Left cardiac atrium (tissue), 4 donors: ENCODE measurements around the gene RHOBTB1. TPM values are rescaled to one million over a fixed set of nuclear protein-coding genes. Genes with fewer than 3 reads are reported as not detected.
A peak's percentile ranks its signal among the peaks of the same experiment; 100 is the strongest.

Experiments
- ATAC-seq, 2 donors: fragments of 200-7000 bp; cut with Tn5 transposase; one replicate each; pipeline ENCODE4 v1.9.1; 2020; ENCODE audit warnings: mild to moderate bottlenecking in 2 of 2, moderate library complexity in 2 of 2
- DNase-seq: peaks from one replicate; pipeline ENCODE4 v3.0.0-alpha.2; 2020
- intact Hi-C, 2 donors: fragments of 100-400 bp; cut with DNase I; formaldehyde crosslinking; loops; one replicate each; pipeline versions ENCODE4 v1.14.1 to v1.15.1; 2022 to 2023
- total RNA-seq, 2 donors: library from RNA; stranded (reverse); fragmentation: NEBNext Ultra II Directional; extraction: Animal tissue kit (Norgen Biotek cat#: 25700); gene quantifications; one replicate each; pipeline ENCODE4 v1.2.1, GENCODE V29; 2021
- donor health status: DM: no; HTN: yes; CAD: no.
- donor health status: DM: no; HTN: yes; CAD: no; lungs with severe emphysema.
- donor health status: DM: yes; HTN: yes; CAD: no.
- donor health status: Dilated cardiomyopathy.

Gene RHOBTB1
- total RNA-seq, 2 donors from 2014 or later: 9.5 to 14.1 TPM

DNA sequence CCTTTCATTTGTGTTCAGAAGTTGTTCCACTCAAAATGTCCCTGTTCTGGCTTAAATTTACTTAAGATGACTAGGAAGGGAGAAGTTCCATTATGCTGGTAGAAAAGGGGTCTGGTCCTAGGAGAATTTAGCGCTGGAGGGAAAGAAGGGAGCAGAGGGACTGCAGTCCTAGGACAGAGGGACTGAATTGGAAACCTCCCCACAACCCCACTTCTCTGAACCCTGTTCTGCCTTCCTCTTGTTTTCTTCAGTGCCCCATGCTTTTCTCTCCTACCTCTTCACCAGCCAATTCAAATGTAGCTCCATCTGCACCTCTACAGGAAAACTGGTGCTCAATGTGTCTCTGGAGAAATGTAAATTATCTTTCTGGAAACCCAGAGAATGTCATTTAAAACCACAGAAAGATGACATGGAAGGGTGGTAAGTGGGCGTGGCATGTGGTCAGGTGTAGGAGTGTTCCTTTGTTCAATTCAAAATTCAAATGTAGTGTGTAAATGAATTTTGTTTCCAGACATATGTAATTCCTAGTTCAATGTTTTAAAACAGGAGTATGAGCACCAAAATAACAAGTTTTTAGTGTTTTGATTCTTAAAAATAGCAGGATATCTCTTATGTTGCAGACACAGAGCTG, 24.0 kb upstream of the RHOBTB1 start:
- no peak for ATAC-seq

DNA sequence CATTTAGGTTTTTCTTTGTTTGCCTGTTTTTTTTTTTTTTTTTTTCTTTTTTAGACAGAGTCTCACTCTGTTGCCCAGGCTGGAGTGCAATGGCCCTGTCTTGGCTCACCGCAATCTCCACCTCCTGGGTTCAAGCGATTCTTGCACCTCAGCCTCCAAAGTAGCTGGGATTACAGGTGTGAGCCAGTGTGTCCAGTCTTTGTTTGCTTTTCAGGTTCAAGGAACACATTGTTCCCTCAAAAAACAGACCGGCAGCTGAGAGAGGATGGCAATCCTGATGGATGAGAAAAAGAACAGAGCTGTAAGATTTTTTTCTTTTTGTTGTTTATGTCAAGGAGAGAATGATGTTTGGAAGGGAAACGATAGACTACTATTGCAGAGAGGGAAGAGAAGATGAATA, 23.3 kb upstream of the RHOBTB1 start:
- intact Hi-C loops: loop anchor here in 1 of 2 donors (10.0 kb wide), 1 partner anchor 318 kb away; no protein-coding TSS in a partner anchor
- DNase-seq (no peak), ATAC-seq (no peak)

More for the DNA sequence above, 24.0 kb upstream of the RHOBTB1 start:
- no peak for DNase-seq
- intact Hi-C loops: loop anchor here in 1 of 2 donors (10.0 kb wide), 1 partner anchor 317 kb away; no protein-coding TSS in a partner anchor

DNA sequence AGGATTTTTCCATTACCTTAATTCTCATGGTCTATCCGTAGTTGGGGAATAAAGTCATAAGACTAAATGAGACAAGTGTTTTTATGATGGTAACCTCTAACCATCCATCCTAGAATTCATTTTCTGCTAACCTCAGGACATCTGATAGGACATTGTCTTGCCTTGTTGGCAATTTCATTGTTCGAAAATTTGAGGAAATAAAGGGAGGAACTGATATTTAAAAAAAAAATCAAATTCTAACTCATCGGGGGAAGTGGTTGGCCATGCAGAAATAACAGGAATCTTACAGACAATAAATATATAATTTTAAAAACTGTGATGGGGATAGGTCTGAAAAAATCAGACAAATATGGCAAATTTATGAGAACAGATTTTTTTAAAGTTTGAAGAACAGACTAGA, 21.7 kb upstream of the RHOBTB1 start:
- DNase-seq: no peak
- intact Hi-C loops: loop anchor here in 1 of 2 donors (2.0 to 10.0 kb wide), 2 partner anchors 149 to 319 kb away; no protein-coding TSS in a partner anchor
- ATAC-seq: no peak

DNA sequence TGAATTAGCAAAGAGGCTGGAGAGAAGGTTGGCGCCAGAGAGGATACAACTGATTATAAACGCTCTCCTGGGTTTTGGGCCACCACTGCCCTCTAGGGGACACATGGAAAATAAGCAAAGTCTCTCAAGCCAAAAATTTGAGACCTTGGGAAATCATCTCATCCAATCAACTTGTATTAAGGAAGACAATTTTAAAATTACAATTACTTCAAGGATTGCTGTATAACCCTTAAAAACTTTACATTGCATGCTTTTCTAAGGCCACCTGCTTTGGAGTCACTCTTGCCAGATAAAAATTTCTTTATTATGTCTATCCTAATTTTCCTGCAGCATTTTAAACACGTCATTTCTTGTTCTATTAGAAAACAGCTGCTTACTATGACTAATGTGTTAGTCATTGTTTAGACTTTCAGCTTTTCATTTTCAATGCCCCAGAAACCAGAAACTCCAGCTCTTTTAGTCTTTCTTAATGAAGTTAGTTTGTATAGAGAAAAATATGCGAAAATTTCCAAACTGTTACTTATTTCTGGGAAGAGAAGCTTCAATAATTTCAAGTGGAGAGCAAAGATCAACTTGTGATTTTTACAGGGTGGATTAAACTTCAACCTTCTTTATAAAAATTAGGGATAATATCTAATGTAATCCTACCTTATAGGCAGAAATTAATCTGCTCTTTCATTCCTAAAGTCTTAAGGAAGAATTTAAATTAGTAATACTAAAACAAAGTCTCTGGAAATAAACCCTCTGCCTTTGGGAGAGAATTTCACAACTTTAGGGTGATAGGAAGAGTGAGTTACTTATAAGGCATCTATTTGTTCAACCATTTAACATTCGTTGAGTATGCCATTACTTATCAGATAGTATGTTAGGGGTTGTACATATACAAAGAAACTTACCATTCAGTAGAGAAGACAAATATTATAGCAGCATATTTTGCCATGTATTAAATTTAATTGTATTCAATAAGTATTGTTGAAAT, 20.6 kb upstream of the RHOBTB1 start:
- ATAC-seq (peak; percentile 91 to 92), DNase-seq (peak; percentile 70)

DNA sequence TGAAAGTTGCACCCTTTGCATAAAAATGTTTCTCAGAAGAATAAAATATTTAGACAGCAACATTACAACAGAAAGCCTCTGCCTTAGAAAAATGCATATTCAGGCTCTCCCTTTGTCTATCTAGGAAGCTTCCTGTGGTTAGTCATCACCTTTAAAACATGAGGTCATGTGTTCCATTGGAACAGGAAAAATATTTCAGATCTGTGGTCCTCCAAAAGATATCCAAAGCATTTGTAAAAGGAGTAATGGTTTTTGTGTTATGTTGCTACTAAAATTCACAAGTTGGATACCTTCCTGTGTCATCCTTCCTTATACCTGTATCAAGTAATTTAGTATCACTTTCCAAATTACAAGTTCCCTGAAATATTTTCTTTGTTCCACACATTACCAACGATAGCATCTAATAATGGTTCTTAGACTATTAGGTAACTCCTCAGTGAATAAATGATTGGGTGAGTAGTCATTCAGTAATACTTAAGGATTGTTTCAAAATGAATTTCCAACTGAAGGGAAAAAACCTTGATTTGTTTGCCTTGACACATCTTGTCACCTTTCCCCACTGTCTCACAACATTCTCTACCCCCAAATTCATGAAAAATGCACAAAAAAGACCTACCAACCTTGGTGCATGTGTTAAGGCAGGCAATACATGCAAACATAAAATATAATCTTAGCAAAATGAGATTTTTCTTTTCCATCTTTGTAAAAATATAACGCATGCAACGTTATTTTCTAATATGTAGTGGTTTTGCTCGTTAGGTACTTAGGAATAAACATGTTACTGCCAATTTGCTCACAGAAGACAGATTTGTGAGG, 19.7 kb upstream of the RHOBTB1 start:
- DNase-seq (no peak), ATAC-seq (peak in 1 of 2 donors; percentile 70)
- intact Hi-C loops: loop anchor here (2.0 to 10.0 kb wide), 4 partner anchors 81 to 321 kb away; no protein-coding TSS in a partner anchor

More for the DNA sequence above, 20.6 kb upstream of the RHOBTB1 start:
- intact Hi-C loops: loop anchor here (2.0 to 10.0 kb wide), 4 partner anchors 82 to 320 kb away; no protein-coding TSS in a partner anchor

DNA sequence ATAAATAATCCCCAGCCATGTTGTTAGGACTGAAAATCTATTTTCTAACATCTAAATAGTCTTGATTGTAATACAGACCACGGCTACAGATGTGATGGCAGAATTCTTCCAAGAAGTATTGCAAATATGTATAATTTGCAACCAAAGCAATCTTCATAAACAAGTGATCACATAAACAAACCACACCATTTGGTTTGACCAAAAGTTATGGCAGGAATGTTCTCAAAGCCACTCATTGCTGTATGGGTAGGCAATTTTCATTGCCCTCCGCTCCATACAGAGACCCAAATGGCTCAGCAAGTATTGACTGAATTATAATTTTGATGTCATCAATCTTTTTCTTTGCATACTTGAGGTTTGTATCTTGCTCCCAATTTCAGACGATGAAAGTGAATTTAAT, 19.0 kb upstream of the RHOBTB1 start:
- DNase-seq (no peak), ATAC-seq (no peak)

DNA sequence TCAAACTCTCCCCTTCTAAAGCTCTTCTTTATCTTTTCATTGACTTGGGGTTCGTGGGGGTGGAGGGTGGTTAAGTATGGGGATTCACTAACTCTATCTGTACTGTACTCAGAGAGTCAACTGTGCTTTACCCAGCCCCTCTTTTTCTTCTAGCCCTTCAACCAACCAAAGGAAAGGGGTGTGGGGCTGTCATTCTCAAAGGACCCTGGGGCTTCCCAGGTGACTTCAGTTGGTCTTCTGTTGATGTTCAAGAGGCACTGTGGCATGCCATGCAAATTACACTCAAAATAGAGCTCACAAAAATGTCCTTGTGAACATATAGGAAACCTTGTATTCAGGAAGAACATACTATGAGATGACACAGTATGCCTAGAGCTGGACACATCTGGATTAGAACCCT, 16.9 kb upstream of the RHOBTB1 start:
- intact Hi-C loops: loop anchor here (5.0 to 10.0 kb wide), 3 partner anchors 79 to 324 kb away; no protein-coding TSS in a partner anchor
- ATAC-seq (no peak), DNase-seq (no peak)

More for the DNA sequence above, 19.0 kb upstream of the RHOBTB1 start:
- intact Hi-C loops: loop anchor here (5.0 to 10.0 kb wide), 3 partner anchors 81 to 322 kb away; no protein-coding TSS in a partner anchor

DNA sequence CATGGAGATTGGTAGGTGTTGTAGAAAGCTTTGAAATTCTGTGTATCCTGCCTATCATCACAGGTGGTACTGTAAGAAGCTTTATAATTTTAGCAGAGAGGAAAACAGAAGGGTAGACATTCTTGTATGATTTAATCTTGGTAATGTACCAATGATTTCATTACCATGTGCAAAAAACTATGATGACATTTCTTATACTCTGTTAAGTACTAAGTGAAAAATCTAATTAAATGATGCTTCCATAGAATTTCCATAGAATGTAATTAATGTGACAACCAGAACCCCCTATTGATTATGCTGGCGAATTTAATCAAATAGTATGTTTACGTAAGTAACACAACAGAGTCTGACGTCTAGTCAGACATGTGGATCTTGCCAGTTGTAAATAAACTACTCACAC, 16.0 kb upstream of the RHOBTB1 start:
- ATAC-seq: no peak
- intact Hi-C loops: loop anchor here (5.0 to 10.0 kb wide), 3 partner anchors 78 to 325 kb away; no protein-coding TSS in a partner anchor
- DNase-seq: no peak

DNA sequence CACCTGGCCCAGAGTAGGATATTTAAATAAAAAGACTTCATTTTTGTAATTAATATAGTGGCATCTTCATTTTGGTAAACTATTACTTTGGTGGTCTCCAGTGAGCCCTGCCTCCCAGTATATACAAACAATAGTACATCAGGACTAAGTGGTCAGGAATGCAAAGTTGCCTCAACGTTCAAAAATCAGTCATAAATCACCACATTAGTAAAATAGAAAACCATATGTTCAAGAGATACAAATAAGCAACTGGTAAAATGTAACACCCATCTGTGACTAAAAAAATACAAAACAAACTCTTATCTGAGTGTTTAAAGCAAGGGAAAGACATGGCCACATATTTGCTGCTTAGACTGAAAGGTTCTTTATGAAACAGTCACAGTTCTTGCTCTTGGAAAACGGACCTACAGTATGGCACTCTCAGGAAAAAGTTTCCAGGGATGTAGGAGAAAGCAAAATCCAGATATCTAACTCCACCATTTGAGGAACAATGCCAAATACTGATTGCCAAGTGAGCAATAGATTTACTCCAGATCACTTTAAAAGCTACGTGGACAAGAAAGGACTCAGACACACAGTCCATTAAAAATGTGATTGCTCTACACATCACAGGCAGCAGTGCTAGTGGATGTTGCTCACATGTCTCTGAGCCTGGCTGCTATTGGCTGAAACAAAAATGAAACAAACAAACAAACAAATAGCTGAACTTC, 15.1 kb upstream of the RHOBTB1 start:
- intact Hi-C loops: no loop called here
- DNase-seq: no peak
- no peak for ATAC-seq

DNA sequence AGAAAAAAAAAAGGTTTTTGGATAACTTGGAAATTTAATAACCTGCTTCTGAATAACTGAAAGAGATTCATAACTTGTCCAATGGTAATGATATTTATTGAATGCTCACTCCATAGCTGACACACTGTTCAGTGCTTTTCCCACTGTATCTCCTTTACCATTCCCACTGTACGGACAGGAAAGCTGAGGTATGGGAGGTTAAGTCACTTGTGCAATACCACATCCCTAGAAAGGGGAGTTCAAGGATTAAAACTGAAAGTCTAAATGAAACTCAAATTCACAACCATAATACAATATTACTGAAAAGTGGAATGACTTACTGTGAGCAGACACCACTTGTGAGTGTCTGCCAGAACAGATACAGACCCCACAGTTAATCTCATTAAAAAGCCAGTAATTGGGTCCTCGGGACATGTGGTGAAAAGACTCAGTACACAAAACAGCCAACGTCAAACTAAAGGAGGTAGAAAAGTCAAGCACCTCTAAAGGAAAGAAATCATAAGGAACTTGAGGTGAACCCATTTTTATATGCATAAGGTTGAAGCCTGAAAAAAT, 13.8 kb upstream of the RHOBTB1 start:
- ATAC-seq (no peak), DNase-seq (no peak)
- intact Hi-C loops: no loop called here

DNA sequence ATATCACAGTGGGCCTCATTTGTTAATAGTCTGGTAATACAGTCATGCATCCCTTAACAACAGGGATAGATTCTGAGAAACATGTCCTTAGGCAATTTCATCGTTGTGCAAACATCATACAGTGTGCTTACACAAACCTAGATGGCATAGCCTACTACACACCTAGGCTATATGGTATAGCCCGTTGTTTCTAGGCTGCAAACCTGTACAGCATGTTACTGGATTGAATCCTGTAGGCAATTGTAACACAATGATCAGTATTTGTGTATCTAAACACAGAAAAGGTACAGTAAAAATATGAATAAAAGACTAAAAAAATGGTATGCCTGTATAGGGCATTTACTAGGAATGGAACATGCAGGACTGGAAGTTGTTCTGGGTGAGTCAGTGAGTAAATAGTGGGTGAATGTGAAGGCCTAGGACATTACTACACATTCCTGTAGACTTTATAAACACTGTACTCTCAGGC, 12.0 kb upstream of the RHOBTB1 start:
- intact Hi-C loops: no loop called here

DNA sequence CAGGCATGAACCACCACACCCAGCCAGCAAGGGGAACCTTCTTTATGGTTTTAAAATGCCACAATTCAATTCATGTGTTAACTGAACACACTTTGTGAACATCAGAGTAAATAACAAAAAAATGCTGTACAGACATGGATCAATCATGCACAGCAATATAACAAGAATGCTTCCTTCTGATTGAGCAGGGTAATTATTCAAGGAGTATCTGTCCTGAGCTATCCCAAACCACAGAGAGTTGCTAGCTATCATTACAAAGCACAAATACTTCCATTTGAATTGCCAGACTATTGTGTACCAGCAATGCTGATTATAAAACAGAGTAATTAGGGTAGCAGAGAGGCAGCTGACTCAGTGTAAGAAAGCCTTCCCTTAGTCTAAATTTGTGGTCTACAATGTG, 11.3 kb upstream of the RHOBTB1 start:
- intact Hi-C loops: no loop called here
- ATAC-seq: no peak
- no peak for DNase-seq

More for the DNA sequence above, 12.0 kb upstream of the RHOBTB1 start:
- DNase-seq (no peak), ATAC-seq (no peak)

DNA sequence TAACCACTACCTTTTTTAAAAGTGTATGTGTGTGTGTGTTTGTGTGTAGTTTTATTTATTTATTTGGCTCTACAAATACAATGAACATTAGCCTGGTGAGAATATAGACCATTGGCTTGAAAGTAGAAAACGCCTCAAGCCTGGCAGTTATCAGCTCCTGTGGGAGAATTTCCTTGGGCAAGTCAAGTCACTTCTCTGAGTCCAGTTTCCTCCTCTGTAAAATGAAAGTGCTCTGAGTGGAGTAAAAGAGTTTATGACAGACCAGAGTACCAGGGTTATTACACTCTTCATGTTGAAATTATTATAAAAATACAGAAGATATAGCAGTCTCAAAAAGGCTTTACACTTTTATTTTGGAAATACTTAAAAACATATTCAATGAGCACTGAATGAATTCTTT, 10.1 kb upstream of the RHOBTB1 start:
- intact Hi-C loops: no loop called here
- ATAC-seq (no peak), DNase-seq (no peak)

DNA sequence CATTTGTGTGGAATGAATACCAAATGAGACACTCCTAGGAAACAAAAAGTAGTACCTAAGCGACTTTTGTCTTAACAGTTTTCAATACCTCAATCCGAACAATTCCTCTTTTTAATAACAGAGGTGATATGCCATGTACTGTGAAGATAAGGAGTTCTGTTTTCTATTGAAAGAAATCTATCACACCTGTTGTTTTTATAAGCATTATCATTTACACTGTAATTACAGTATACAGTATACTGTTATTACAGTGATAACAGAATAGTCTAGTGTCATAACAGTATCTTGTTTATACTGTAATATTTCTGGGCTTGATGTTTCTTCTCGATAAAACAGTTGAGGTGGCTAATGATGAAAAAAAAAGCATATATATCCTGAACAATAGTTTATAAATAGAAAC, 9.4 kb upstream of the RHOBTB1 start:
- no peak for ATAC-seq
- no peak for DNase-seq
- intact Hi-C loops: no loop called here

DNA sequence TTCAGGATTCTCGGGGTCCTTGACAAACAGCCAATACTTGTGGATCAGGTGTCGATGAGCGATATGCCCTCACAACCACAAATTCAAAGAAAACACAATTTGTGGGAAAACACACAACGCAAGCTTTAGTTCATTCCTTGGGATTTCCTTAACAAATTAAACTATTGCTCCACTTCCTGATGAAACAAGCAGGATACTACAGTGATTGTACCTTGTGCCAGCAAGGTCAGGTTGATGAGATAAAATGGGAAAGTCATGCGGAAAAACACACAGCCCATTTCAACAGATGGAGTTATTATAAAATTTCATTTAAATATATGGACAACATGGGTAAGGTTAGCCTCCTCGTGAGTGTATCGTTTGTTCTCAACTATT, 8.8 kb upstream of the RHOBTB1 start:
- no peak for DNase-seq
- intact Hi-C loops: no loop called here
- ATAC-seq: no peak

DNA sequence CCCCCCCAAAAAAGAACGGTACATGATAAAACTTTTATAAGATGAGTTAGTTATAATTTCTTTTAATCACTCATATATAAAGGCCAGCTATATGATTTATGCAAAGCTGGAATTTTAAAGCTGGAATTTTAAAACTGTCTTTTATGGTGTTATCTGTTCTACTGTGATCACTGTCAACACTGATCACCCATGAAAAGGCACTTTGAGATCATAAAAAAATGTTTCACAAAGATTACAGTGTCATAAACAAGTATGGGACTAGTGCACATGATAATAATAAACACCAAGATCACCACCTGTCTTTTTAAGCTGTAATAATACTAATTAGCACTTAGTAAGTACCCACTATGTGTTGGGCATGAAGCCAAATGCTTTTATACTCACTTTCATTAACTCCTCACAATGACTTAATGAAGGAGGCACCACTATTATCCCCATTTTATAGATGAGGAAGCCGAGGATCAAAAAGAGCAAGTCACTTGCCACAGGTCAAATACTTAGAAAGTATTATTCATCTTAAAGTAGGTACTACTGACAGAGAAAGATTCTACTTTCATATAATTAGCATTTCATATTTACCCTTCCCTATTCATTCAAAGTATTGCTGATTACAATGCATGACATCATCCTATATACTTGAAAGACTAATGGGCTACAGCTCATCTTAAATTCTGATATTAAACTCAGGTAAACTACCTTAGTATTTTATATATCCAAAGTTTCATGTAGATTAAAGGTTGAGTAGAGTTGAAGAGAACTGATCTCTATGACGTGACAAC, 8.3 kb upstream of the RHOBTB1 start:
- intact Hi-C loops: no loop called here
- DNase-seq: no peak
- no peak for ATAC-seq

DNA sequence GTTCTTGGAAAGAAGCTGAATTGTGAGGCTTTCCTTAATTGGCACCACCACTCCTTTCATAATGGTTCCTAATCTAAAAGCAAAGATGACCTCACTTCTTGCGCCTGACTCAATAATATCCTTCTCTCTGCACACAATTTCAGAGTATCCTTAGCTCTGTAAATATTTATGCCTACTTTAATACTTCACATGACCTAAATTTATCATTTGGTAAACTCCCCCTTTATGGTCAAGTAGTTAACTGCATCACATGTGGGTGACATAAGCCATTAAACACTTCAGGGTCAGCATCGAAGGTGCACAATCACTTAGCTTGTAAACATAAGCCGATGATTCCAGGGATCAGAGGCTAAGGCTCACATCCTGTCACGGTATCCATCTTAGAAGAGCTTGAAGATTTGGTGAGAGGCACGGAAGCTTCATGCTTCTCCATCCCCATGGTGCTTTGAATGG, 7.3 kb upstream of the RHOBTB1 start:
- ATAC-seq (no peak), DNase-seq (no peak)
- intact Hi-C loops: no loop called here
